ENCODE data around the gene HBZ.
"Not testable (repeated sequence)": the region's sequence is repeated elsewhere in the genome, so short reads cannot be mapped to it uniquely, and the experiment has no call there.

HBZ gene

GRCh38 chr16:180101-180675 lies 27.7 kb downstream of the HBZ start, which contains the start of gene HBQ1:
Gene HBQ1 (plus strand): TSS chr16:180459. CDS start chr16:180487, 28 bp downstream.
- DNase-seq, result peak; percentile 47 to 49

- DNase-seq, result peak; percentile 88
Observed at GRCh38 chr16:180681-181564, 28.5 kb downstream of the HBZ start.

GRCh38 chr16:181565-182021 lies 29.1 kb downstream of the HBZ start:
- no peak for DNase-seq

GRCh38 chr16:183005-183404 lies 30.6 kb downstream of the HBZ start:
- no peak for DNase-seq

GRCh38 chr16:185213-185612 lies 32.8 kb downstream of the HBZ start:
- no peak for DNase-seq

GRCh38 chr16:185691-186090 lies 33.2 kb downstream of the HBZ start:
- no peak for DNase-seq

GRCh38 chr16:187330-187729 lies 34.9 kb downstream of the HBZ start:
- no peak for DNase-seq

GRCh38 chr16:188674-189073 lies 36.2 kb downstream of the HBZ start:
- DNase-seq, result no peak

GRCh38 chr16:189604-190186 lies 37.3 kb downstream of the HBZ start:
- no peak for DNase-seq

- no peak for DNase-seq
Observed at GRCh38 chr16:191831-192230, 39.4 kb downstream of the HBZ start.

GRCh38 chr16:192686-193085 lies 40.2 kb downstream of the HBZ start:
- no peak for DNase-seq

GRCh38 chr16:193441-193840 lies 41.0 kb downstream of the HBZ start:
- DNase-seq, result no peak

- no peak for DNase-seq
Observed at GRCh38 chr16:194516-194915, 42.1 kb downstream of the HBZ start.

GRCh38 chr16:200388-200787 lies 47.9 kb downstream of the HBZ start:
- no peak for DNase-seq

GRCh38 chr16:203246-203645 lies 50.8 kb downstream of the HBZ start:
- DNase-seq, result no peak

- DNase-seq, result not testable (repeated sequence)
Observed at GRCh38 chr16:204046-204445, 51.6 kb downstream of the HBZ start.

All from activated CD4-positive, alpha-beta T cell treated with anti-CD3 and anti-CD28 coated beads, Interleukin-2, amount 50 U/mL, for 48 hours (primary cell).